K562 (cell line): ENCODE measurements around the gene SLC30A9. TPM values are rescaled to one million over a fixed set of nuclear protein-coding genes. Genes with fewer than 3 reads are reported as not detected.

Source experiments
- ATF7 ChIP-seq: fragments of 450-650 bp; IDR thresholded peaks from 2 replicates; pipeline ENCODE4 v1.7.1; 2014; ENCODE audit warnings: mild to moderate bottlenecking, moderate library complexity
- CEBPG ChIP-seq, 3 experiments: fragments of 200-800 bp in 1 of 3; sonication (Bioruptor generic) in 1 of 3; sonication (generic) in 1 of 3; formaldehyde crosslinking in 1 of 3; IDR thresholded peaks in 2 of 3; conservative IDR thresholded peaks in 1 of 3; 2 replicates each; pipeline versions ENCODE4 v1.6.1 to v1.8.0; 2016 to 2022; ENCODE audit warnings: missing compliant biosample characterization in 2 of 3, missing genetic modification characterization in 2 of 3, mild to moderate bottlenecking in 1 of 3, missing genetic modification reagents in 1 of 3
- CEBPZ ChIP-seq: fragments of 150-350 bp; IDR thresholded peaks from 2 replicates; pipeline ENCODE4 v1.6.1; 2014; ENCODE audit warnings: low read depth, mild to moderate bottlenecking, low read length, borderline replicate concordance
- CTCFL ChIP-seq: IDR thresholded peaks from 2 replicates; pipeline ENCODE4 v1.6.1; 2011; ENCODE audit warnings: borderline replicate concordance, low read depth, mild to moderate bottlenecking, moderate library complexity, low read length; ENCODE audit not compliant: insufficient read depth, poor library complexity, severe bottlenecking
- KDM4B ChIP-seq, 2 experiments: fragments of 450-650 bp in 1 of 2; sonication (generic) in 1 of 2; IDR thresholded peaks; 2 replicates each; pipeline ENCODE4 v1.6.1; 2016 to 2017; ENCODE audit warnings: borderline replicate concordance in 2 of 2, antibody characterized with exemption in 1 of 2, low read depth in 1 of 2, mild to moderate bottlenecking in 1 of 2
- MIER1 ChIP-seq: fragments of 450-650 bp; IDR thresholded peaks from 2 replicates; pipeline ENCODE4 v1.6.1; 2016; ENCODE audit warnings: antibody characterized with exemption, mild to moderate bottlenecking, low read depth
- NRF1 ChIP-seq, 2 experiments: fragments of 450-650 bp; IDR thresholded peaks in 1 of 2; conservative IDR thresholded peaks in 1 of 2; 2 replicates each; pipeline ENCODE4 v1.6.1; 2014; ENCODE audit warnings: mild to moderate bottlenecking in 2 of 2
- SOX6 ChIP-seq: fragments of 450-650 bp; IDR thresholded peaks from 2 replicates; pipeline ENCODE4 v1.6.1; 2014; ENCODE audit warnings: mild to moderate bottlenecking
- TCF3 ChIP-seq: sonication (generic); formaldehyde crosslinking; IDR thresholded peaks from 2 replicates; pipeline ENCODE4 v1.4.0; 2020; ENCODE audit warnings: mild to moderate bottlenecking, missing genetic modification reagents
- TEAD1 ChIP-seq, 2 experiments: fragments of 450-650 bp in 1 of 2; sonication (generic) in 1 of 2; formaldehyde crosslinking; IDR thresholded peaks; 2 replicates each; pipeline versions ENCODE4 v1.4.0 to v1.8.0; 2020 to 2022; ENCODE audit warnings: mild to moderate bottlenecking in 2 of 2, missing genetic modification reagents in 1 of 2
- TGIF2 ChIP-seq: sonication (generic); formaldehyde crosslinking; IDR thresholded peaks from 2 replicates; pipeline ENCODE4 v1.8.1; 2022; ENCODE audit warnings: mild to moderate bottlenecking, missing genetic modification reagents, moderate library complexity
- ZBTB11 ChIP-seq, 3 experiments: fragments of 200-800 bp in 1 of 3; fragments of 250-450 bp in 1 of 3; fragments of 450-650 bp in 1 of 3; sonication (Bioruptor Pico) in 1 of 3; sonication (Bioruptor generic) in 1 of 3; formaldehyde crosslinking in 1 of 3; IDR thresholded peaks; 2 replicates each; pipeline versions ENCODE4 v1.6.1 to v1.8.0; 2016 to 2022; ENCODE audit warnings: mild to moderate bottlenecking in 2 of 3, missing genetic modification characterization in 2 of 3, missing compliant biosample characterization in 1 of 3, moderate library complexity in 1 of 3
- ZNF12 ChIP-seq: sonication (generic); formaldehyde crosslinking; IDR thresholded peaks from 2 replicates; pipeline ENCODE4 v1.4.0; 2020; ENCODE audit warnings: mild to moderate bottlenecking, missing genetic modification reagents
- ZNF79 ChIP-seq: fragments of 250-450 bp; sonication (Bioruptor Pico); IDR thresholded peaks from 2 replicates; pipeline ENCODE4 v1.4.0; 2020; ENCODE audit warnings: low read depth, mild to moderate bottlenecking, moderate library complexity
- polyA plus RNA-seq, 8 experiments: library from polyadenylated mRNA; depleted of rRNA in 4 of 8; stranded (reverse) in 5 of 8; unstranded in 3 of 8; fragments of >200 nt; fragmentation: Nextera tagmentation in 2 of 8; fragmentation: Illumina TruSeq in 1 of 8; extraction: Ambion mirVana in 2 of 8; extraction: Trizol in 1 of 8; gene quantifications; 2 replicates each; pipeline versions ENCODE4 v1.2.1 to v1.2.3, GENCODE V29; 2011 to 2014; ENCODE audit warnings: inconsistent platforms in 1 of 8, missing spikeins in 1 of 8
- total RNA-seq, 7 experiments: library from RNA; depleted of rRNA in 6 of 7; stranded (reverse); fragments of >200 nt in 6 of 7; fragmentation: Illumina TruSeq in 2 of 7; extraction: Trizol in 2 of 7; gene quantifications; 2 replicates each; pipeline versions ENCODE4 v1.2.1 to v1.2.3, GENCODE V29; 2011 to 2021; ENCODE audit warnings: low replicate concordance in 1 of 7

The SLC30A9 gene
- total and polyA plus RNA-seq, 9 of the 15 experiments (the other 6 are each of a cell fraction or from before 2014, with no cell fraction given): 14.7 to 73.5 (median 51.6) TPM

GRCh38 chr4:41990365-41991111 is at the start of gene SLC30A9 (continued):
- TF ChIP-seq TCF3 (peak; percentile 13; the same call in 1 of the 2 replicates), ATF7 (peak; percentile 95), TGIF2 (CRISPR knock-in tag) (no peak), NRF1 (conservative IDR thresholded peaks at IDR 0.05 in 1 of 2, IDR thresholded peaks at IDR 0.05 in 1 of 2) (peak; percentile 30 to 50; a peak in 2 of 4 replicates), ZNF79 (CRISPR knock-in tag) (no peak), ZNF12 (CRISPR knock-in tag) (no peak; the same call in 1 of the 2 replicates), KDM4B (IDR thresholded peaks at IDR 0.05; ENCODE audit: borderline replicate concordance in 2 of 2, low read depth in 1 of 2) (peak in 1 of 2 experiments; percentile 27; a peak in 1 of 4 replicates), CTCFL (peak; percentile 8), ZBTB11 (CRISPR knock-in tag; IDR thresholded peaks at IDR 0.05) (peak in 1 of 3 experiments; percentile 67; a peak in 3 of 6 replicates), TEAD1 (CRISPR knock-in tag; IDR thresholded peaks at IDR 0.05) (no peak), CEBPG (CRISPR knock-in tag; IDR thresholded peaks at IDR 0.05) (peak; percentile 60; the same call in 1 of the 2 replicates), CEBPG (tag; conservative IDR thresholded peaks at IDR 0.05 in 1 of 2, IDR thresholded peaks at IDR 0.05 in 1 of 2) (peak in 1 of 2 experiments; percentile 72; a peak in 2 of 4 replicates), MIER1 (no peak), CEBPZ (no peak), SOX6 (no peak)
